Psoas muscle (tissue), 8 donors: ENCODE measurements around the gene PCBP2. TPM values are rescaled to one million over a fixed set of nuclear protein-coding genes. Genes with fewer than 3 reads are reported as not detected.
"Not testable (repeated sequence)": the region's sequence is repeated elsewhere in the genome, so short reads cannot be mapped to it uniquely, and the experiment has no call there.

Source experiments
- ATAC-seq, 4 donors: fragments of 200-7000 bp; cut with Tn5 transposase; one replicate each; pipeline ENCODE4 v1.9.1; 2020; ENCODE audit warnings: moderate library complexity in 3 of 4, mild to moderate bottlenecking in 2 of 4
- DNase-seq, 2 donors: peaks; one replicate each; pipeline ENCODE4 v3.0.0-alpha.2; 2020
- H3K27ac ChIP-seq: fragments of 200-600 bp; one replicate; pipeline ENCODE4 v1.8.0; 2022
- H3K27me3 ChIP-seq, 3 donors: fragments of 200-600 bp in 1 of 3; one replicate each; pipeline versions ENCODE4 v1.6.1 to v1.8.0; 2013 to 2022; ENCODE audit warnings: low read length in 2 of 3, mild to moderate bottlenecking in 2 of 3, moderate library complexity in 1 of 3; ENCODE audit not compliant: insufficient read depth in 3 of 3
- H3K36me3 ChIP-seq, 2 donors: fragments of 200-600 bp in 1 of 2; one replicate each; pipeline versions ENCODE4 v1.6.1 to v1.8.0; 2013 to 2022; ENCODE audit warnings: low read depth in 1 of 2, mild to moderate bottlenecking in 1 of 2, moderate library complexity in 1 of 2; ENCODE audit not compliant: insufficient read depth in 1 of 2
- H3K4me1 ChIP-seq: fragments of 200-600 bp; one replicate; pipeline ENCODE4 v1.8.0; 2022
- H3K4me3 ChIP-seq: fragments of 200-600 bp; one replicate; pipeline ENCODE4 v1.8.0; 2022; ENCODE audit warnings: mild to moderate bottlenecking
- H3K9me3 ChIP-seq: fragments of 200-600 bp; one replicate; pipeline ENCODE4 v1.8.0; 2022
- WGBS, 3 donors: extraction: QIAGEN DNeasy Blood & Tissue Kit; methylation state at CpG; one replicate each; pipeline versions ENCODE4 v1.1.6 to v1.1.7; 2013; 5-methylcytosine and 5-hydroxymethylcytosine counted together
- intact Hi-C, 2 donors: fragments of 100-400 bp; cut with DNase I; formaldehyde crosslinking; loops; one replicate each; pipeline versions ENCODE4 v1.11.0 to v1.14.2; 2022
- polyA plus RNA-seq, 3 donors: library from polyadenylated mRNA; stranded (reverse); fragments of 200-250 nt; gene quantifications; one replicate each; pipeline ENCODE4 v1.2.3, GENCODE V29; 2013
- total RNA-seq, 4 donors: library from RNA; stranded (reverse); fragmentation: NEBNext Ultra II Directional in 2 of 4; extraction: Animal tissue kit (Norgen Biotek cat#: 25700) in 2 of 4; gene quantifications; one replicate each; pipeline versions ENCODE4 v1.2.1 to v1.2.4, GENCODE V29; 2021 to 2023
- TF ChIP-seq, protein P1 (sequence below): fragments of 200-600 bp; IDR thresholded peaks from one replicate; pipeline ENCODE4 v1.8.0; 2022; ENCODE audit warnings: antibody characterized with exemption
- donor health status: healthy with polysubstance abuse.
- donor health status: DM: no; HTN: no; CAD: no; lungs with moderate emphysema.
- donor health status: Bipolar disorder and iron deficiency.
- donor health status: healthy.
- donor health status: DM: yes; HTN: yes; CAD: no.
- donor health status: DM: no; HTN: no; CAD: no.
- donor health status: DM: no; HTN: no; CAD: no.
- donor health status: DM: yes; HTN: yes; CAD: no.

Gene PCBP2
- total and polyA plus RNA-seq, 7 donors = 254 to 507 (median 412) TPM

DNA sequence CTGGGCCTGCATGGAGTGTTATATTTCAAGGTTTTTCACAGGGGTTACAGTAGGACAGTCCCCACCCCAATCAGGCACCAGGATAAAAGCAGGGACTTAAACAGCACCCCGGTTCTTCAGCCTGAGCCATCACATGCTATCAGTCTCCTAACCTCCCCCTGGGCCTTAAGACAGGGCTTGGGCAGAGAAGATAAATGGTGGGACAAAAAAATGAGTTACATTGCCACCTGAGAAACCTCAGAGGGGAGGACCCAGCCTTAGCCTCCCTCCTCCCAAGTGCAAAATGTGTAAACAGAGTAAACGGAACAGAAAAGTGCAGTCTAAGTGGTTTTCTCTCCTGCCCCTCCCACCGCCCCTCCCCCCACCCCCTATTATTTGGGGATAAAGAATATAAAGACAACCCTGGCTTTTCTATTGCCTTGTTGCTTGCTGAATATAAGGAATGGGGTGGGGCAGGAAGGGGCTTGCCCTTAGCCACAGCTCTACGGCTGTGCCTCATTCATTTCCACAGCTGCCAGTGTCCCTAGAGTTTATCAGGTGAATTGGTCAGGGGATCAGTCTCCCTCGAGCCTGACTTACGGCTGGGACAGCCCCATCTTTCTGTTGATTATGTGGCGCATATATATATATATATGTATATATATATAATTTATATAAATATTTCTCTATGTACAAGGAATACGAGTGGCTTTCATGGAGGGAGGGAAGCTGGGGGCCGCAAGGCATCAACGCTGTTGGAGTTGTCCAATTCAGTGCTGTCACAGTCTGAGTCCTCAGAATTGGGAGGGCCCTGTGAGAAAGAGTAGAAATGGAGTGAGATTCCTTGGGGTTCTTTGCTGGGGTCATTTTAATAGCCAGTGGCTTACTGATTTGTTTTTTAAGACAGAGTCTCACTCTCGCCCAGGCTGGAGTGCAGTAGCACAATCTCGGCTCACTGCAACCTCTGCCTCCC, 28.9 kb downstream of the PCBP2 start:
- TF ChIP-seq, protein P1, sequence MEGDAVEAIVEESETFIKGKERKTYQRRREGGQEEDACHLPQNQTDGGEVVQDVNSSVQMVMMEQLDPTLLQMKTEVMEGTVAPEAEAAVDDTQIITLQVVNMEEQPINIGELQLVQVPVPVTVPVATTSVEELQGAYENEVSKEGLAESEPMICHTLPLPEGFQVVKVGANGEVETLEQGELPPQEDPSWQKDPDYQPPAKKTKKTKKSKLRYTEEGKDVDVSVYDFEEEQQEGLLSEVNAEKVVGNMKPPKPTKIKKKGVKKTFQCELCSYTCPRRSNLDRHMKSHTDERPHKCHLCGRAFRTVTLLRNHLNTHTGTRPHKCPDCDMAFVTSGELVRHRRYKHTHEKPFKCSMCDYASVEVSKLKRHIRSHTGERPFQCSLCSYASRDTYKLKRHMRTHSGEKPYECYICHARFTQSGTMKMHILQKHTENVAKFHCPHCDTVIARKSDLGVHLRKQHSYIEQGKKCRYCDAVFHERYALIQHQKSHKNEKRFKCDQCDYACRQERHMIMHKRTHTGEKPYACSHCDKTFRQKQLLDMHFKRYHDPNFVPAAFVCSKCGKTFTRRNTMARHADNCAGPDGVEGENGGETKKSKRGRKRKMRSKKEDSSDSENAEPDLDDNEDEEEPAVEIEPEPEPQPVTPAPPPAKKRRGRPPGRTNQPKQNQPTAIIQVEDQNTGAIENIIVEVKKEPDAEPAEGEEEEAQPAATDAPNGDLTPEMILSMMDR = no peak
- H3K4me3 ChIP-seq = no peak overlapping the region
- peaks cover 20% of the 10 kb centered on the region for H3K4me1 ChIP-seq
- H3K36me3 ChIP-seq = peaks cover 10 to 97% of the 10 kb centered on the region in 2 donors
- H3K9me3 ChIP-seq = no peaks in the 10 kb centered on the region
- DNase-seq (no peak), ATAC-seq (no peak)
- no peaks in the 10 kb centered on the region for H3K27me3 ChIP-seq
- intact Hi-C loops = no loop called here
- 69 to 76% (median 70%) methylated on average over 12 of the region's 12 CpGs for WGBS, 3 donors
- H3K27ac ChIP-seq = no peak overlapping the region

DNA sequence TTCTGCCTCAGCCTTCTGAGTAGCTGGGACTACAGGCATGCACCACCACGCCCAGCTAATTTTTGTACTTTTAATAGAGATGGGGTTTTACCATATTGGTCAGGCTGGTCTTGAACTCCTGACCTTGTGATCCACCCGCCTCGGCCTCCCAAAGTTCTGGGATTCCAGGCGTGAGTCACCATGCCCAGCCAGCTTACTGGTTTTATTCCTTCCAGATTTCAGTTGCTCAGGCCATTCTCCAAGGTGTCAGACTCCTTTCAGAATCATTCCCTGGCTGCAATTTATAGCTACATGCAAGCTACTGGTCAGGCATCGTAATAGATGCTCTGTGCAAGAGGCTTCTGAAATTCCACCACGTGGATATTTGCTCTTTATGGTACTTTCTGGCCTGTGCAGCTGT, 29.6 kb downstream of the PCBP2 start:
- WGBS, 3 donors = 35 to 60% (median 46%) methylated on average over 6 of the region's 6 CpGs

DNA sequence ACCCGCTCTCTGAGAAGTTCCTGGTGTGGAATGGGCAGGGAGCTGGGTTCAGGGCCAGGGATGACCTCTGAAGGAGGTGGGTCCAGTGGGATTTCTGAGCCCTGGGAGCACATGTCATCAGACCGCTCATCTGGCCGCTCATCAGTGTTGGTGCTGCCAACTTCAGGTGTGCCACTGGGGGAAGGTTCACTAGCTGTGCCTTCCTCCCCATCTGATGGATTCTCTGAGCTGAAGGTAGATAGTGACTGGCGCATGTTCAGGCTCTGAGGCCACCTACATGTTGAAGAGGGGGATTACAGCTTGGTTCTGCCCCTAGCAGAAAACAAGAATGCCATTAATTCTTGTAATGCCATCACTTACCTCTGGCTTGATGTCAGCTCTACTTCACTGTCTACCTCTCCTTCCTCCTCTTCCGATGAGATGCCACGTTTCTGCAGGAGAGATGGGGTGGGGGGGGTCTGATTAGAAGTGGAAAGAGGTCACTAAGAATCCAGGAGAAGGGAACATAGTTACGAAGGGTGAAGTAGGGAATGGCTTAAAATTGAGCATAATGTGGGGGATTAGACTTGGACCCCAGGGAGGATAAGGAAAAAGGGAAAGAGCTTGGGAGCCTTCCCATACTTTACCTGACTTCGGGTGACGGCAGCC, 30.2 kb downstream of the PCBP2 start:
- intact Hi-C loops = no loop called here
- ATAC-seq = peak in 2 of 4 donors; percentile 9 to 15

More for the DNA sequence above, 29.6 kb downstream of the PCBP2 start:
- H3K27me3 ChIP-seq, H3K4me3 ChIP-seq, DNase-seq, intact Hi-C loops, H3K27ac ChIP-seq, ATAC-seq, H3K9me3 ChIP-seq: not testable (repeated sequence)
- H3K36me3 ChIP-seq = peaks cover 7 to 96% of the 10 kb centered on the region in 2 donors
- H3K4me1 ChIP-seq = peaks cover 19% of the 10 kb centered on the region

DNA sequence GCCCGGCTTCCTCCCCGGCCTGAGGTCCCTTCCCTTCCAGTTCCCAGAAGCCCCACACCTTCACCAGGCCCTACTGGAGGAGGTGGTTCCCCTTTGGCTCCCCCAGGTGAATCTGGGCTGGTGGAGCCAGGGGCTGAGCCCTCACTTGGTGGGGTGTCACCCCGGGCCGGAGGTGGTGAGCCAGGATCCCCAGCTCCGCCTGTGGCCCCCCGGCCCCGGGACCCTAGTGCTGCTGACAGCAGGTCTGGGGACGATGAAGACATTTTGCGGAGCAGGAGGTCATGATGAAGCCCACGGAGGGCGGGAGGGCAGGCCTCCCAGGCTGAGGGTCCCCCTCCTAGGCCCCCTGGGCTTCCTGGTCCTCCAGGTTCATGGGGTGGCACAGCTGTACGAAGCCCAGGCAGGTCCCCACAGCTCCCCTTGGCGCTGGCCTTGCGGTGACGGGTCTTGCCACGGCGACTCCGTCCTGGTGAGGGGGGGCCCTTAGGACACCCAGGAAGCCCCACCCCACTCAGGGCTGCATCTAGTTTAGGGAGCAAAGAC, 30.8 kb downstream of the PCBP2 start:
- Histone ChIP-seq H3K4me3 (no peak overlapping the region), H3K36me3 (peaks cover 0 to 86% of the 10 kb centered on the region in 2 donors), H3K27ac (peak overlapping the region; percentile 2), H3K4me1 (peaks cover 19% of the 10 kb centered on the region), H3K27me3 (no peaks in the 10 kb centered on the region), H3K9me3 (no peaks in the 10 kb centered on the region)
- DNase-seq (peak in 1 of 2 donors; percentile 55), ATAC-seq (peak; percentile 3 to 20 (median 7))
- intact Hi-C loops = no loop called here
- TF ChIP-seq, protein P1 = no peak
- WGBS, 3 donors = 61 to 68% (median 62%) methylated on average over 17 to 18 of the region's 18 CpGs

More for the DNA sequence above, 30.2 kb downstream of the PCBP2 start:
- Histone ChIP-seq H3K36me3 (peaks cover under 1 to 91% of the 10 kb centered on the region in 2 donors), H3K4me3 (no peak overlapping the region), H3K27me3 (no peaks in the 10 kb centered on the region), H3K27ac (no peak overlapping the region), H3K9me3 (no peaks in the 10 kb centered on the region), H3K4me1 (peaks cover 19% of the 10 kb centered on the region)
- no peak for DNase-seq
- TF ChIP-seq, protein P1 = peak; percentile 10
- WGBS, 3 donors = 54 to 74% (median 58%) methylated on average over 8 to 9 of the region's 9 CpGs
